ENCODE measurements around the gene IP6K1. TPM values are rescaled to one million over a fixed set of nuclear protein-coding genes. Genes with fewer than 3 reads are reported as not detected.

Gene IP6K1
- total RNA-seq, 1 donor, result 48.5 TPM

- peaks cover 30% of the 10 kb centered on the region for H3K36me3 ChIP-seq (ENCODE audit: insufficient read depth, low read length)
- peaks cover 55% of the 10 kb centered on the region for H4K20me1 ChIP-seq (ENCODE audit: insufficient read depth, low read length)
- H3K27me3 ChIP-seq (ENCODE audit: insufficient read depth, low read length), result no peaks in the 10 kb centered on the region
- no peak overlapping the region for H3K4me2 ChIP-seq (ENCODE audit: insufficient read depth, low read length)
- peaks cover 5% of the 10 kb centered on the region for H3K4me1 ChIP-seq (ENCODE audit: insufficient read depth, low read length)
- no peak overlapping the region for H3K4me3 ChIP-seq (ENCODE audit: insufficient read depth, low read length)
- H3K79me2 ChIP-seq (ENCODE audit: insufficient read depth, low read length), result peaks cover 91% of the 10 kb centered on the region
- DNase-seq (ENCODE audit: insufficient read length, low spot score, missing footprints), result no peak
- no peak for TF ChIP-seq CTCF (IDR thresholded peaks at IDR 0.05; ENCODE audit: extremely low read depth, low read depth, low read length)
- H2AFZ ChIP-seq (ENCODE audit: low read length), result no peak overlapping the region
- no peaks in the 10 kb centered on the region for H3K9me3 ChIP-seq (ENCODE audit: low read depth, low read length)
- no peak overlapping the region for H3K27ac ChIP-seq (ENCODE audit: low read depth, low read length)
These were observed 10.8 kb downstream of the IP6K1 start for GRCh38 chr3:49775538-49775937.

- Histone ChIP-seq H3K4me1 (ENCODE audit: insufficient read depth, low read length) (no peaks in the 10 kb centered on the region), H3K9me3 (ENCODE audit: low read depth, low read length) (no peaks in the 10 kb centered on the region), H3K36me3 (ENCODE audit: insufficient read depth, low read length) (peaks cover 21% of the 10 kb centered on the region), H3K27ac (ENCODE audit: low read depth, low read length) (no peak overlapping the region), H3K27me3 (ENCODE audit: insufficient read depth, low read length) (no peaks in the 10 kb centered on the region), H3K79me2 (ENCODE audit: insufficient read depth, low read length) (peaks cover 91% of the 10 kb centered on the region), H2AFZ (ENCODE audit: low read length) (no peak overlapping the region), H3K4me3 (ENCODE audit: insufficient read depth, low read length) (no peak overlapping the region), H4K20me1 (ENCODE audit: insufficient read depth, low read length) (peaks cover 48% of the 10 kb centered on the region), H3K4me2 (ENCODE audit: insufficient read depth, low read length) (no peak overlapping the region)
- TF ChIP-seq CTCF (IDR thresholded peaks at IDR 0.05; ENCODE audit: extremely low read depth, low read depth, low read length), result no peak
- DNase-seq (ENCODE audit: insufficient read length, low spot score, missing footprints), result no peak
These were observed 13.6 kb downstream of the IP6K1 start for GRCh38 chr3:49772703-49773102.

GRCh38 chr3:49771340-49771938 is 14.9 kb downstream of the IP6K1 start:
- H4K20me1 ChIP-seq (ENCODE audit: insufficient read depth, low read length), result peaks cover 52% of the 10 kb centered on the region
- no peak overlapping the region for H3K27ac ChIP-seq (ENCODE audit: low read depth, low read length)
- H3K4me2 ChIP-seq (ENCODE audit: insufficient read depth, low read length), result no peak overlapping the region
- TF ChIP-seq CTCF (IDR thresholded peaks at IDR 0.05; ENCODE audit: extremely low read depth, low read depth, low read length), result no peak
- peaks cover 92% of the 10 kb centered on the region for H3K79me2 ChIP-seq (ENCODE audit: insufficient read depth, low read length)
- peaks cover 11% of the 10 kb centered on the region for H3K36me3 ChIP-seq (ENCODE audit: insufficient read depth, low read length)
- no peak for DNase-seq (ENCODE audit: insufficient read length, low spot score, missing footprints)
- H3K4me1 ChIP-seq (ENCODE audit: insufficient read depth, low read length), result no peaks in the 10 kb centered on the region
- no peak overlapping the region for H2AFZ ChIP-seq (ENCODE audit: low read length)
- no peaks in the 10 kb centered on the region for H3K27me3 ChIP-seq (ENCODE audit: insufficient read depth, low read length)
- H3K9me3 ChIP-seq (ENCODE audit: low read depth, low read length), result no peaks in the 10 kb centered on the region
- no peak overlapping the region for H3K4me3 ChIP-seq (ENCODE audit: insufficient read depth, low read length)

GRCh38 chr3:49769926-49770325 is 16.4 kb downstream of the IP6K1 start:
- peaks cover 40% of the 10 kb centered on the region for H4K20me1 ChIP-seq (ENCODE audit: insufficient read depth, low read length)
- H3K27ac ChIP-seq (ENCODE audit: low read depth, low read length), result no peak overlapping the region
- H3K4me2 ChIP-seq (ENCODE audit: insufficient read depth, low read length), result no peak overlapping the region
- H3K27me3 ChIP-seq (ENCODE audit: insufficient read depth, low read length), result no peaks in the 10 kb centered on the region
- H3K9me3 ChIP-seq (ENCODE audit: low read depth, low read length), result no peaks in the 10 kb centered on the region
- H3K4me3 ChIP-seq (ENCODE audit: insufficient read depth, low read length), result no peak overlapping the region
- no peaks in the 10 kb centered on the region for H3K4me1 ChIP-seq (ENCODE audit: insufficient read depth, low read length)
- H2AFZ ChIP-seq (ENCODE audit: low read length), result no peak overlapping the region
- no peak for TF ChIP-seq CTCF (IDR thresholded peaks at IDR 0.05; ENCODE audit: extremely low read depth, low read depth, low read length)
- peaks cover under 1% of the 10 kb centered on the region for H3K36me3 ChIP-seq (ENCODE audit: insufficient read depth, low read length)
- DNase-seq (ENCODE audit: insufficient read length, low spot score, missing footprints), result no peak
- H3K79me2 ChIP-seq (ENCODE audit: insufficient read depth, low read length), result peaks cover 92% of the 10 kb centered on the region

Data from osteoblast (primary cell).